Esophagus squamous epithelium (tissue), 5 donors: ENCODE results near the gene PHACTR3. TPM values are rescaled to one million over a fixed set of nuclear protein-coding genes. Genes with fewer than 3 reads are reported as not detected.

Source experiments
- DNase-seq: peaks from one replicate; lab custom pipeline; 2025; lab: John Stamatoyannopoulos, UW
- H3K27ac ChIP-seq, 4 donors: fragments of 200-600 bp; sonication (generic); one replicate each; pipeline ENCODE4 v1.5.1; 2016 to 2019; ENCODE audit warnings: mild to moderate bottlenecking in 1 of 4
- H3K27me3 ChIP-seq, 4 donors: fragments of 200-600 bp; sonication (generic); 1 replicate in 3 of 4; 2 replicates in 1 of 4; pipeline versions ENCODE4 v1.5.1 to v1.6.0; 2017 to 2021; ENCODE audit warnings: antibody characterized with exemption in 1 of 4
- H3K36me3 ChIP-seq, 3 donors: fragments of 200-600 bp; sonication (generic); one replicate each; pipeline ENCODE4 v1.5.1; 2016 to 2019
- H3K4me1 ChIP-seq, 3 donors: fragments of 200-600 bp; sonication (generic); one replicate each; pipeline ENCODE4 v1.5.1; 2017 to 2019
- H3K4me3 ChIP-seq, 4 donors: fragments of 200-600 bp; sonication (generic); 1 replicate in 3 of 4; 2 replicates in 1 of 4; pipeline ENCODE4 v1.5.1; 2016 to 2019; ENCODE audit warnings: mild to moderate bottlenecking in 2 of 4, moderate library complexity in 1 of 4
- H3K9me3 ChIP-seq, 3 donors: fragments of 200-600 bp; sonication (generic); one replicate each; pipeline ENCODE4 v1.5.1; 2016 to 2019
- CTCF ChIP-seq, 6 experiments: fragments of 450-650 bp in 4 of 6; fragments of 200-600 bp in 2 of 6; sonication (generic) in 2 of 6; IDR thresholded peaks; one replicate each; pipeline ENCODE4 v1.5.1; 2016 to 2019; ENCODE audit warnings: antibody characterized with exemption in 6 of 6, mild to moderate bottlenecking in 4 of 6, moderate library complexity in 4 of 6
- POLR2A ChIP-seq, 4 donors: fragments of 450-650 bp; IDR thresholded peaks; one replicate each; pipeline ENCODE4 v1.6.1; 2017; ENCODE audit warnings: antibody characterized with exemption in 4 of 4, mild to moderate bottlenecking in 4 of 4, moderate library complexity in 3 of 4
- WGBS, 2 donors: methylation state at CpG; one replicate each; pipeline ENCODE4 v1.1.5; 2018; 5-methylcytosine and 5-hydroxymethylcytosine counted together
- intact Hi-C: fragments of 100-400 bp; cut with DNase I; formaldehyde crosslinking; loops from one replicate; pipeline ENCODE4 v1.15.0; 2022
- total RNA-seq, 4 donors: library from RNA; depleted of rRNA; stranded (reverse); fragments of >200 nt; gene quantifications; one replicate each; pipeline ENCODE4 v1.1.0, GENCODE V29; 2016
- donor health status: DM: yes; HTN: yes; CAD: no.

PHACTR3 gene
- total RNA-seq, 4 donors from 2014 or later = 0.13 to 2.5 (median 0.32) TPM

DNA sequence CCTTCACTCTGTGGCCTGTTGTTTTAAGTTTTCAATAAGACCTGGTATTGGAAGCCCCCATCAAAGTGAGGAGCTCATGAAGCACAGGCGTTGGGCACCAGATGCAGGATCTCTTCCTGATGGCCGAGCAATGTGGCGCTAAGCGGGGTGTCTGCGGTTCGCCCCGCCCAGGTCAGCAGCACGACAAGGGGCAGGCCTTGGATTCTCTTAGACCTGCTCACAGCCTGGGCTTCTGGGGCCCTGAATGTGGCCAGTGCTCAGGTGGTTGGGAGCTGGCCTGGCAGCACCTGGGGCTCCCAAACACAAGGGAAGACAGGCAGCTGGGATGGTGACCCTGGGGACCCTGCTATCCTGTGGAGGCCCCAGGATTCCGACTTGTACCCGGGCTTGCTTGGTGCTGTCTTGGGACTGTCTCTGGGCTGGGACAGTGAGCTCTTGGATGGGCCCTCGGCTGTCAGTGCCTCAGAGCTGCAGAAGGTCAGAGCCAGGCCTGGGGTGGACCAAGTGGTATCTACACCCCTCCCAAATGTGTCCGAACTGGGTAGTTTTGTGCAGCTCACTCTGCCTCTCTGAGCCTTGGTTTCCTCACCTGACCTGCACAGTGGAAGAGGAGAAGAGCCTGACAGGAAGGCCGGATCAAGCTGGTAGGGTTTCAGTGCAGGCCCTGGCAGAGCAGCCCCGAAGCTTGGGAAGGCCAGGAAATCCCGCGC is 69.1 kb downstream of the PHACTR3 start:
- no peaks in the 10 kb centered on the region for H3K36me3 ChIP-seq
- peaks cover 0 to 28% (median 0%) of the 10 kb centered on the region in 4 donors for H3K27me3 ChIP-seq
- no peaks in the 10 kb centered on the region for H3K4me1 ChIP-seq
- H3K9me3 ChIP-seq = no peaks in the 10 kb centered on the region
- TF ChIP-seq POLR2A (IDR thresholded peaks at IDR 0.05) = no peak
- intact Hi-C loops = no loop called here
- WGBS, 2 donors = 62 to 89% methylated on average over 2 to 12 of the region's 16 CpGs
- no peak overlapping the region for H3K4me3 ChIP-seq
- DNase-seq = no peak
- no peak overlapping the region for H3K27ac ChIP-seq

DNA sequence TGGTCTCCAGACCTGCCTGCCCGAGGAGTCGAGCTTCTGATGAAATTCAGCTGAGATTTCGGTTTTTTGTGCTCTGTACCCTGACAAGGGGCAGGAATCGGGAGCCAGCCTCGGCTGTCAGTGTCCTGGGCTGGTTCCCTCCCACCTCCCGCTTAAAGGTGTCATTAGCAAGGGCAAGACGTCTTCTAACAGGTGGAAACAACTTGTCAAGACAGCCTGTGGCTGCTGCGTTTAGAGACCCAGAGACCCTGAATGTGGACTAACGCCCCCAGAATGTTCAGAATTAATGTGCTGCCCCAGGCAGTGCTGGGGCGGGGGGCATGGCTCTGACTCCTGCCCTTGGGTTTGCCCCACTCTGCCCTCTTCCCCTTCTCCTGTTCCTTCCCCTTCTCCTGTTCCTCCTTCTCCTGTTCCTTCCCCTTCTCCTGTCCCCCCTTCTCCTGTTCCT is 69.7 kb downstream of the PHACTR3 start:
- Histone ChIP-seq H3K27me3 (peaks cover 0 to 34% (median 0%) of the 10 kb centered on the region in 4 donors), H3K4me1 (no peaks in the 10 kb centered on the region), H3K36me3 (no peaks in the 10 kb centered on the region), H3K9me3 (no peaks in the 10 kb centered on the region), H3K4me3 (no peak overlapping the region), H3K27ac (no peak overlapping the region)
- DNase-seq = no peak
- intact Hi-C loops = no loop called here
- TF ChIP-seq CTCF (IDR thresholded peaks at IDR 0.05) (no peak), POLR2A (IDR thresholded peaks at IDR 0.05) (no peak)
- 47 to 64% methylated on average over 3 to 10 of the region's 10 CpGs for WGBS, 2 donors

GRCh38 chr20:59676126-59676850 is 71.9 kb downstream of the PHACTR3 start:
- no peak for TF ChIP-seq POLR2A (IDR thresholded peaks at IDR 0.05)
- no peak for TF ChIP-seq CTCF (IDR thresholded peaks at IDR 0.05)

DNA sequence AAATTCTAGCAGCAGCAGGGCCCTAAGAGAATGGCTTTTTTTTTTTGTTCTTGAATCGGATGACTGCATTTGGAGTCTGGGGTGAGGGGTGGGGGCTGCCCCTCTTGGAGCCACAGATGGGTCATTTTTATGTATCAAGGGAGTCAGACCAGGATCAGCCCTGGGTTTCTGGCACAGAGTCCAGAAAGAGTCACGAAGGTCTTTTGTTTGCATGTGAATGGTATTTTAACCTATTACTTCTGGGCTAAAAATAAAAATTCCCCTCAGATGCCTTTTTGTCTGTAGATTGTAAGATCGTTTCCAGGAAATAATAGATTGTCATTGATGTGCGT is 72.5 kb downstream of the PHACTR3 start:
- WGBS, 2 donors = 17 to 19% methylated on average over 4 of the region's 4 CpGs
- no peak overlapping the region for H3K4me3 ChIP-seq
- H3K27ac ChIP-seq = no peak overlapping the region
- no peaks in the 10 kb centered on the region for H3K4me1 ChIP-seq
- no peak for TF ChIP-seq POLR2A (IDR thresholded peaks at IDR 0.05)
- TF ChIP-seq CTCF (IDR thresholded peaks at IDR 0.05) = no peak
- intact Hi-C loops = no loop called here
- DNase-seq = no peak
- peaks cover 0 to 36% (median 0%) of the 10 kb centered on the region in 4 donors for H3K27me3 ChIP-seq
- H3K36me3 ChIP-seq = no peaks in the 10 kb centered on the region
- H3K9me3 ChIP-seq = no peaks in the 10 kb centered on the region

More at GRCh38 chr20:59676126-59676850, 71.9 kb downstream of the PHACTR3 start:
- H3K36me3 ChIP-seq = no peaks in the 10 kb centered on the region
- 43 to 61% methylated on average over 5 to 7 of the region's 11 CpGs for WGBS, 2 donors
- no peak overlapping the region for H3K27ac ChIP-seq
- peaks cover 0 to 36% (median 0%) of the 10 kb centered on the region in 4 donors for H3K27me3 ChIP-seq
- no peak for DNase-seq
- H3K9me3 ChIP-seq = no peaks in the 10 kb centered on the region
- H3K4me3 ChIP-seq = no peak overlapping the region
- H3K4me1 ChIP-seq = no peaks in the 10 kb centered on the region
- intact Hi-C loops = no loop called here

GRCh38 chr20:59677586-59677985 is 73.2 kb downstream of the PHACTR3 start:
- WGBS, 2 donors = 71 to 74% methylated on average over 6 of the region's 6 CpGs
- H3K36me3 ChIP-seq = no peaks in the 10 kb centered on the region
- DNase-seq = no peak
- peaks cover 0 to 36% (median 0%) of the 10 kb centered on the region in 4 donors for H3K27me3 ChIP-seq
- no peak overlapping the region for H3K4me3 ChIP-seq
- no peaks in the 10 kb centered on the region for H3K9me3 ChIP-seq
- H3K27ac ChIP-seq = no peak overlapping the region
- H3K4me1 ChIP-seq = no peaks in the 10 kb centered on the region
- intact Hi-C loops = no loop called here
- TF ChIP-seq POLR2A (IDR thresholded peaks at IDR 0.05) (no peak), CTCF (IDR thresholded peaks at IDR 0.05) (no peak)
